ENCODE measurements around the gene WWOX. TPM values are rescaled to one million over a fixed set of nuclear protein-coding genes. Genes with fewer than 3 reads are reported as not detected.

The WWOX gene
- total and polyA plus RNA-seq, 2 of the 4 experiments (the other 2 are of a cell fraction), result 2.7 to 5.4 TPM

- H4K8ac ChIP-seq (ENCODE audit: low read depth in 2 of 2, low read length in 2 of 2), result no peak overlapping the region
- H3K23ac ChIP-seq (ENCODE audit: low read depth, low read length), result no peak overlapping the region
- no peak overlapping the region for H2AK5ac ChIP-seq (ENCODE audit: low read depth, low read length)
- H3K4me2 ChIP-seq (ENCODE audit: low read depth, low read length), result no peak overlapping the region
- no peak overlapping the region for H3K4me3 ChIP-seq (ENCODE audit: insufficient read depth, low read depth, low read length)
- H2BK15ac ChIP-seq (ENCODE audit: low read depth, low read length), result no peak overlapping the region
- no peak overlapping the region for H2BK5ac ChIP-seq (ENCODE audit: low read depth, low read length, poor library complexity, severe bottlenecking)
- TF ChIP-seq CTCF (conservative IDR thresholded peaks at IDR 0.05; ENCODE audit: low read depth, low read length) (no peak), POLR2A (IDR thresholded peaks at IDR 0.05; ENCODE audit: low read depth, low read length) (no peak), NFE2L2 (IDR thresholded peaks at IDR 0.05; ENCODE audit: low read depth, low read length) (no peak), RAD21 (IDR thresholded peaks at IDR 0.05; ENCODE audit: low read length) (no peak), CEBPB (IDR thresholded peaks at IDR 0.05; ENCODE audit: low read depth, low read length) (no peak), FOS (IDR thresholded peaks at IDR 0.05; ENCODE audit: low read depth, low read length) (no peak), ELK1 (IDR thresholded peaks at IDR 0.05; ENCODE audit: borderline replicate concordance, low read depth, low read length) (no peak), SMC3 (IDR thresholded peaks at IDR 0.05; ENCODE audit: low read depth, low read length) (no peak), MAFK (IDR thresholded peaks at IDR 0.05; ENCODE audit: low read depth, low read length) (no peak), MXI1 (IDR thresholded peaks at IDR 0.05; ENCODE audit: borderline replicate concordance, low read depth, low read length) (no peak), RCOR1 (IDR thresholded peaks at IDR 0.05; ENCODE audit: insufficient replicate concordance, low read length) (no peak), MAZ (IDR thresholded peaks at IDR 0.05; ENCODE audit: borderline replicate concordance, low read depth, low read length) (no peak), CHD1 (IDR thresholded peaks at IDR 0.05; ENCODE audit: low read depth, low read length) (no peak)
- 43% methylated on average over 1 of the region's 13 CpGs; no CpG with 5 or more reads in 1 of the 2 experiments for WGBS, 2 experiments (ENCODE audit: extremely low coverage in 2 of 2, insufficient read length in 1 of 2)
- no peak overlapping the region for H2BK20ac ChIP-seq (ENCODE audit: low read depth, low read length)
- H3K79me1 ChIP-seq (ENCODE audit: low read depth in 1 of 2, low read length in 2 of 2), result no peaks in the 10 kb centered on the region
- no peak overlapping the region for H3K18ac ChIP-seq (ENCODE audit: low read depth, low read length)
- H2AFZ ChIP-seq (replicated peaks; ENCODE audit: low read length, poor library complexity), result no peak overlapping the region
- no peak for DNase-seq
- H3K4ac ChIP-seq (ENCODE audit: low read depth, low read length), result no peak overlapping the region
- H3K9me3 ChIP-seq (ENCODE audit: control insufficient read depth, insufficient read depth, low read length), result peaks cover 21% of the 10 kb centered on the region
- no peaks in the 10 kb centered on the region for H3K9me1 ChIP-seq (ENCODE audit: insufficient read depth, low read length)
- H4K20me1 ChIP-seq (ENCODE audit: insufficient read depth, low read length), result no peaks in the 10 kb centered on the region
- no peaks in the 10 kb centered on the region for H3K36me3 ChIP-seq (ENCODE audit: control insufficient read depth, insufficient read depth, low read length)
- H4K5ac ChIP-seq (ENCODE audit: low read depth, low read length), result no peak overlapping the region
- H3K56ac ChIP-seq (ENCODE audit: extremely low read depth, insufficient read depth, low read length), result no peak overlapping the region
- H3K14ac ChIP-seq (replicated peaks; ENCODE audit: low read depth, low read length), result no peak overlapping the region
- H3K27ac ChIP-seq (ENCODE audit: insufficient read depth, low read length), result no peak overlapping the region
- H2AK9ac ChIP-seq (replicated peaks; ENCODE audit: low read depth, low read length, poor library complexity), result no peak overlapping the region
- H4K91ac ChIP-seq (ENCODE audit: insufficient read depth, low read depth, low read length), result no peak overlapping the region
- no peak overlapping the region for H2BK120ac ChIP-seq (ENCODE audit: low read depth, low read length)
- ChIA-PET POLR2A (ENCODE audit: unreplicated experiment) (no interaction called here), CTCF (no interaction called here)
- H3K9ac ChIP-seq (ENCODE audit: low read depth, low read length), result no peak overlapping the region
- H3K4me1 ChIP-seq (ENCODE audit: control insufficient read depth, insufficient read depth, low read length), result no peaks in the 10 kb centered on the region
- intact Hi-C loops (cut with micrococcal nuclease), result no loop called here
- H3K27me3 ChIP-seq (ENCODE audit: control insufficient read depth, insufficient read depth, low read length), result no peaks in the 10 kb centered on the region
- dilution Hi-C loops (cut with HindIII; ENCODE audit: low sequenced_read_pairs, unreplicated experiment), result no loop called here
- ATAC-seq (ENCODE audit: low read depth), result no peak
- in situ Hi-C loops (cut with MboI; ENCODE audit: low sequenced_read_pairs), result no loop called here
- no TSS peak for BruUV-seq (replicated peaks)
Measured at GRCh38 chr16:79159261-79160049, 1060.0 kb downstream of the WWOX start.
